Ovary (tissue), 9 donors: Measurements from ENCODE around the gene RPL31. TPM values are rescaled to one million over a fixed set of nuclear protein-coding genes. Genes with fewer than 3 reads are reported as not detected.

Experiments used
- DNase-seq, 5 donors: peaks; one replicate each; pipeline ENCODE4 v3.0.0-alpha.2; 2019 to 2020
- H3K27ac ChIP-seq, 2 donors: fragments of 200-600 bp; one replicate each; pipeline versions ENCODE4 v1.5.1 to v1.8.0; 2019 to 2022
- H3K27me3 ChIP-seq: fragments of 200-600 bp; one replicate; pipeline ENCODE4 v1.8.0; 2022
- H3K36me3 ChIP-seq: fragments of 200-600 bp; sonication (generic); one replicate; pipeline ENCODE4 v1.5.1; 2019
- H3K4me1 ChIP-seq: one replicate; pipeline ENCODE4 v1.8.1; 2013; ENCODE audit warnings: mild to moderate bottlenecking, moderate library complexity; ENCODE audit not compliant: insufficient read depth
- H3K4me3 ChIP-seq: fragments of 200-600 bp; sonication (generic); one replicate; pipeline ENCODE4 v1.5.1; 2017
- H3K9me3 ChIP-seq, 2 donors: fragments of 200-600 bp in 1 of 2; sonication (generic) in 1 of 2; one replicate each; pipeline versions ENCODE4 v1.5.1 to v1.8.1; 2013 to 2019; ENCODE audit warnings: mild to moderate bottlenecking in 1 of 2, moderate library complexity in 1 of 2
- EP300 ChIP-seq: sonication (generic); formaldehyde crosslinking; IDR thresholded peaks from one replicate; pipeline ENCODE4 v1.6.1; 2017; ENCODE audit warnings: antibody characterized with exemption
- POLR2A ChIP-seq: fragments of 450-650 bp; IDR thresholded peaks from one replicate; pipeline ENCODE4 v1.6.1; 2017; ENCODE audit warnings: antibody characterized with exemption, mild to moderate bottlenecking, moderate library complexity
- WGBS, 3 donors: extraction: QIAGEN DNeasy Blood & Tissue Kit in 1 of 3; methylation state at CpG; one replicate each; pipeline versions ENCODE4 v1.1.5 to v1.1.7; 2013 to 2017; 5-methylcytosine and 5-hydroxymethylcytosine counted together
- intact Hi-C, 4 donors: fragments of 100-400 bp; cut with DNase I; formaldehyde crosslinking; loops; one replicate each; pipeline versions ENCODE4 v1.11.0 to v1.15.1; 2022 to 2023
- polyA plus RNA-seq, 2 donors: library from polyadenylated mRNA; stranded (reverse); fragments of 200-250 nt in 1 of 2; fragments of 350-450 nt in 1 of 2; fragmentation: Illumina TruSeq in 1 of 2; extraction: RNeasy Lipid Tissue Mini Kit (QIAGEN cat#74804) in 1 of 2; gene quantifications; one replicate each; pipeline ENCODE4 v1.2.3, GENCODE V29; 2013 to 2014
- total RNA-seq, 7 donors: library from RNA; depleted of rRNA in 2 of 7; stranded (reverse); fragments of >200 nt in 2 of 7; fragmentation: NEBNext Ultra II Directional in 3 of 7; extraction: Animal tissue kit (Norgen Biotek cat#: 25700) in 3 of 7; gene quantifications; one replicate each; pipeline versions ENCODE4 v1.1.0 to v1.2.4, GENCODE V29; 2016 to 2023
- TF ChIP-seq, protein P1 (sequence below), 3 donors: fragments of 450-650 bp in 2 of 3; fragments of 200-600 bp in 1 of 3; IDR thresholded peaks; one replicate each; pipeline versions ENCODE4 v1.5.1 to v1.8.0; 2016 to 2022; ENCODE audit warnings: antibody characterized with exemption in 3 of 3, mild to moderate bottlenecking in 1 of 3
- donor health status: DM: no; HTN: no; CAD: no; lungs with moderate emphysema.
- donor health status: DM: no; HTN: no; CAD: no.
- donor health status: Bipolar disorder and iron deficiency.
- donor health status: DM: yes; HTN: yes; CAD: no.
- donor health status: DM: no; HTN: no; CAD: no.
- donor health status: DM: yes; HTN: yes; CAD: no.

Gene RPL31
- total and polyA plus RNA-seq, 9 donors = 2,349 to 14,384 (median 3,108) TPM

DNA sequence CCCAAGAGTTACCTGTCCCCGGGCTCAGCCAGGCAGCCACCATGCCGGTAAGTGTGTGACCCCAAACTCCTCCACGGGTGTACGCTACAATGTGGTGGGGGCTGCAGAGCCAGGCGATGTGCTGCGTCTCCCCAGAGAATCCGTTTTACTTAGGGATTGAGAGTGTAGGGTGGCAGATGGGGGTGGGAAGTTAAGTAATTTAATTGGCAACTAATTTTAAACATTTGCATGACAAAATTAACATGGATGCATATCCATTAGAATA is 26.6 kb upstream of the RPL31 start:
- Histone ChIP-seq H3K4me3 (no peak overlapping the region), H3K27me3 (no peaks in the 10 kb centered on the region), H3K4me1 (no peaks in the 10 kb centered on the region), H3K9me3 (no peaks in the 10 kb centered on the region), H3K36me3 (no peaks in the 10 kb centered on the region), H3K27ac (no peak overlapping the region)
- TF ChIP-seq, protein P1, sequence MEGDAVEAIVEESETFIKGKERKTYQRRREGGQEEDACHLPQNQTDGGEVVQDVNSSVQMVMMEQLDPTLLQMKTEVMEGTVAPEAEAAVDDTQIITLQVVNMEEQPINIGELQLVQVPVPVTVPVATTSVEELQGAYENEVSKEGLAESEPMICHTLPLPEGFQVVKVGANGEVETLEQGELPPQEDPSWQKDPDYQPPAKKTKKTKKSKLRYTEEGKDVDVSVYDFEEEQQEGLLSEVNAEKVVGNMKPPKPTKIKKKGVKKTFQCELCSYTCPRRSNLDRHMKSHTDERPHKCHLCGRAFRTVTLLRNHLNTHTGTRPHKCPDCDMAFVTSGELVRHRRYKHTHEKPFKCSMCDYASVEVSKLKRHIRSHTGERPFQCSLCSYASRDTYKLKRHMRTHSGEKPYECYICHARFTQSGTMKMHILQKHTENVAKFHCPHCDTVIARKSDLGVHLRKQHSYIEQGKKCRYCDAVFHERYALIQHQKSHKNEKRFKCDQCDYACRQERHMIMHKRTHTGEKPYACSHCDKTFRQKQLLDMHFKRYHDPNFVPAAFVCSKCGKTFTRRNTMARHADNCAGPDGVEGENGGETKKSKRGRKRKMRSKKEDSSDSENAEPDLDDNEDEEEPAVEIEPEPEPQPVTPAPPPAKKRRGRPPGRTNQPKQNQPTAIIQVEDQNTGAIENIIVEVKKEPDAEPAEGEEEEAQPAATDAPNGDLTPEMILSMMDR (IDR thresholded peaks at IDR 0.05) = no peak
- TF ChIP-seq EP300 (no peak), POLR2A (no peak)
- intact Hi-C loops = no loop called here
- 96 to 97% (median 96%) methylated on average over 7 of the region's 7 CpGs for WGBS, 3 donors
- DNase-seq = no peak

DNA sequence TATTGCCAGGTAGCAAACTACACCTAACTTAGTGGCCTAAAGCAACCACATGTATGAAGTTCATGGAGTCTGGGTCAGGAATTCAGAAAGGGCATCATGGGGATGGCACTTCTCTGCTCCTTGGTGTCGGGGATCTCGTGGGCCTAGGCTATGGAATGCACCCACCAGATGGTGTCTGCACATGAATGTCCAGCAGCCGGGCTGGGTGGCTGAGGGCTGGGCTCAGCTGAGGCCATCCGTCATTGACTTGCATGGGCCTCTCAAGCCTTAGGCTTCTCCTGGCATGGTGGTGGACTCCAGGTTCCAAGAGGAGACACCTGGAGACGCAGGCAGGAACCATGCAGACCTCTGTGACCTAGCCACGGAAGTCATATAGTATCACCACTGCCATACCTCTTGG is 26.0 kb upstream of the RPL31 start:
- Histone ChIP-seq H3K4me3 (no peak overlapping the region), H3K27ac (no peak overlapping the region), H3K9me3 (no peaks in the 10 kb centered on the region), H3K36me3 (no peaks in the 10 kb centered on the region), H3K27me3 (no peaks in the 10 kb centered on the region), H3K4me1 (no peaks in the 10 kb centered on the region)
- WGBS, 3 donors = 87 to 95% (median 89%) methylated on average over 6 of the region's 6 CpGs
- TF ChIP-seq EP300 (no peak), POLR2A (no peak)
- TF ChIP-seq, protein P1 (IDR thresholded peaks at IDR 0.05) = no peak
- no peak for DNase-seq
- intact Hi-C loops = no loop called here

DNA sequence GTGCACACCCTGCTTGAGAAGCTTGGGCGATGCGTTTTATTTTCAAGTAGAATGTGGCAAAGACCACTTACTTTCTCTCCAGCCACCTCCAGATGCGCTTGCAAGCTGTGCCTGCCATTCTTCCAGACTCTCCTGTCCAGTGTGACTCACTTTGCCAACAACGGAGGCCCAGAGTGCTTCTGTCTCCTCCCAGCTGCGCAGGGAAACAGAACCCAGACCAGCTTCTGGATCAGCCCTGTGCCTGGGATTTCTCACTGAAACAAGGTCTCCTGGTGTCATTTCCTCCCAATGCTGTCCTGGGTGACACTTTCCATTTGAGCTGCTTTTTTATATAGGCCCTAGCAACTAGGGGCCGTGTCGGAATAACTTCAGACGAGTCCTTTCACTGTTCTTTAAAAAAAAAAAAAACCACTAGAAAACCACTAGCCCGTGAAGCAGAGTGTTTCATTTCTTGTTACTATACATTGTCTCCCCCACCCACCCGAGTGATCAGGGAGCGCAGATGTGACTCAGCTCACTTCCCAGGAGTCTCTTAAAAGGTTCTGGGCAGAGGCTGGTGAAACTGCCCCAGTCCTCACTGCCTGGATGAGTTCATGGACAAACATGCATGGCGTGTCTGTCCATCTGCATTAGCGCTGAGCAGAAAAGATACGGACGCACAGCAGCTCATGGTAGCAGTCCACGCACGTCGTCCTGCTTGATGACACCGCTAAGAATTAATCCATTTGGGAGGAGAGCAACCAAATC is 25.3 kb upstream of the RPL31 start:
- Histone ChIP-seq H3K4me3 (no peak overlapping the region), H3K4me1 (no peaks in the 10 kb centered on the region), H3K9me3 (no peaks in the 10 kb centered on the region), H3K27me3 (no peaks in the 10 kb centered on the region), H3K36me3 (no peaks in the 10 kb centered on the region), H3K27ac (no peak overlapping the region)
- DNase-seq = no peak
- TF ChIP-seq, protein P1 (IDR thresholded peaks at IDR 0.05) = no peak
- TF ChIP-seq POLR2A (no peak), EP300 (no peak)
- intact Hi-C loops = no loop called here
- 85 to 87% (median 86%) methylated on average over 19 of the region's 19 CpGs for WGBS, 3 donors

DNA sequence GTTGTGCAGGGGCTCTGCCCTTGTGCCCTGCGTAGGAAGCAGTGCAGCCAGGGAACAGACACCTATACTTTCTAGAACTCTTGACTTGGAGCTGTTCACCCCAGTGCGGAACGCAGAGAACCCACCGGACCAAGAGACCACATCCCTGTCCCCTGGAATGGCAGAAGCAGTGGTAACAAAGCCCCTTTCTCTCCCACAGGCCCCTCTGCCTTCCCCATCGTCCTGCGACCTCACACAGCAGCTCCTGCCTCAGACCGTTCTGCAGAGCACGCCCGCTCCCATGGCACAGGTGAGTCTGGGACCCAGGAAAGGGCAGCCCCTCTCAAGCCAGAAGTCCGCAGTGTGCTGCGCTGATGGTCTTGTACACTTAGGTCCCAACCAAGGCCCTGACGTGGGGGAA is 24.6 kb upstream of the RPL31 start:
- DNase-seq = no peak
- Histone ChIP-seq H3K4me1 (no peaks in the 10 kb centered on the region), H3K4me3 (no peak overlapping the region), H3K36me3 (no peaks in the 10 kb centered on the region), H3K27me3 (no peaks in the 10 kb centered on the region), H3K9me3 (no peaks in the 10 kb centered on the region), H3K27ac (no peak overlapping the region)
- TF ChIP-seq, protein P1 (IDR thresholded peaks at IDR 0.05) = no peak
- TF ChIP-seq EP300 (no peak), POLR2A (no peak)
- WGBS, 3 donors = 92 to 95% (median 95%) methylated on average over 12 of the region's 12 CpGs
- intact Hi-C loops = no loop called here
